Prostate gland (tissue), 2 donors: ENCODE results near the gene MEGF9.

Experiments used
- POLR2A ChIP-seq: fragments of 450-650 bp; IDR thresholded peaks from one replicate; pipeline ENCODE4 v1.6.1; 2016; ENCODE audit warnings: antibody characterized with exemption, mild to moderate bottlenecking
- POLR2AphosphoS5 ChIP-seq: sonication (generic); formaldehyde crosslinking; IDR thresholded peaks from one replicate; pipeline ENCODE4 v1.6.1; 2017; ENCODE audit warnings: antibody characterized with exemption
- TF ChIP-seq, protein P1 (sequence below), 4 experiments: fragments of 200-600 bp in 2 of 4; fragments of 450-650 bp in 2 of 4; sonication (generic) in 2 of 4; IDR thresholded peaks; 1 replicate in 3 of 4; 2 replicates in 1 of 4; pipeline ENCODE4 v1.5.1; 2016 to 2019; ENCODE audit warnings: antibody characterized with exemption in 4 of 4, mild to moderate bottlenecking in 2 of 4, moderate library complexity in 2 of 4

DNA sequence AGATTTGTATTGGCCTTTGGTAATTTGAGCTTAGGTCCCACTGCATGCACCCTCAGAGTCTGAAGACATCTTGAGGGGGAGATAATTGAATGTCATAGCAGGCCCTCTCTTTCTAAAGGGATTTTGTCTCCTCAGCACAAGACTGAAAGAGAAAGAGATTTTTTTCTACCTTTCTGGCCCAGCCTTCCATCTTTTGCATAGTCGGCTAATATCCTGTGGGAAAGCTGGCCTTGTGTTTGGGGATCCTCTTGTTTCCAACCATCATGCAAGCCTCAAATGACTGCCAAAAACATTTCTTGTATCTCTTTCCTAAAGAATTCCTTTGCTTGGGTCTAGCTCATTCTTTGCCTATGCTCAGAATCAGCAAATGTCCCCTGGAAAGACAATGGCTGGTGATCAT, 92.3 kb downstream of the MEGF9 start:
- TF ChIP-seq, protein P1, sequence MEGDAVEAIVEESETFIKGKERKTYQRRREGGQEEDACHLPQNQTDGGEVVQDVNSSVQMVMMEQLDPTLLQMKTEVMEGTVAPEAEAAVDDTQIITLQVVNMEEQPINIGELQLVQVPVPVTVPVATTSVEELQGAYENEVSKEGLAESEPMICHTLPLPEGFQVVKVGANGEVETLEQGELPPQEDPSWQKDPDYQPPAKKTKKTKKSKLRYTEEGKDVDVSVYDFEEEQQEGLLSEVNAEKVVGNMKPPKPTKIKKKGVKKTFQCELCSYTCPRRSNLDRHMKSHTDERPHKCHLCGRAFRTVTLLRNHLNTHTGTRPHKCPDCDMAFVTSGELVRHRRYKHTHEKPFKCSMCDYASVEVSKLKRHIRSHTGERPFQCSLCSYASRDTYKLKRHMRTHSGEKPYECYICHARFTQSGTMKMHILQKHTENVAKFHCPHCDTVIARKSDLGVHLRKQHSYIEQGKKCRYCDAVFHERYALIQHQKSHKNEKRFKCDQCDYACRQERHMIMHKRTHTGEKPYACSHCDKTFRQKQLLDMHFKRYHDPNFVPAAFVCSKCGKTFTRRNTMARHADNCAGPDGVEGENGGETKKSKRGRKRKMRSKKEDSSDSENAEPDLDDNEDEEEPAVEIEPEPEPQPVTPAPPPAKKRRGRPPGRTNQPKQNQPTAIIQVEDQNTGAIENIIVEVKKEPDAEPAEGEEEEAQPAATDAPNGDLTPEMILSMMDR (IDR thresholded peaks at IDR 0.05) = no peak
- TF ChIP-seq POLR2A = no peak
- TF ChIP-seq POLR2AphosphoS5 = no peak
